NK-92 treated with Interleukin-12 subunit alpha and Interleukin-12 subunit beta, amount 100 ng/mL, for 24 hours (cell line): ENCODE data around the gene ADGRV1.
A peak's percentile ranks its signal among the peaks of the same experiment; 100 is the strongest.
"Not testable (repeated sequence)": the region's sequence is repeated elsewhere in the genome, so short reads cannot be mapped to it uniquely, and the experiment has no call there.

ENCODE experiments used
- DNase-seq: peaks from one replicate; lab custom pipeline; 2025; lab: John Stamatoyannopoulos, UW

Gene ADGRV1

DNA sequence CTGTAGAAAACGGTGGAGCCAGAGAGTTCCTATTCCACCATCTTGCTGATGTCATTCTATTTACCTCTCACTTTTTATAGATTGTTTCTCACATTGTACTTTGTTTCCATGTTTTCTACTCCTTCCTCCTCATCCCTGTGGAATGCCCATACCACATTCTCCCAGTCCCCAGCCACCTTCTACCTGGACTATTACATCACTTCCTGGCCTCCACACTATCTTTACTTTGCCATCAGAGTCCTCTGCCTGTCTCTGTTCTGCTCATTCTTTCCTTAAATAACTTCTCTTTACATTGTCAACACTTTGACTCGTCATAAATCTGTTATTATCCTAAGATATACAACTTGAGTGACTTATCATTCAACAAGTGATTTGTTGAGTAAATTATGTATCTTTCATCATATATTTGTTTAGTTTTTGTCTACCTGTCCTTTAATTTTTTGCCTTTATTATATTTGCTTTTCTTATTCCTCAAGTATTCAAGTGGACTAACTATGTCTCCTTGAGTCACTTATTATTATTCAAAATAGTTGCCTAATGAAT, 182.5 kb downstream of the ADGRV1 start:
- DNase-seq: no peak

DNA sequence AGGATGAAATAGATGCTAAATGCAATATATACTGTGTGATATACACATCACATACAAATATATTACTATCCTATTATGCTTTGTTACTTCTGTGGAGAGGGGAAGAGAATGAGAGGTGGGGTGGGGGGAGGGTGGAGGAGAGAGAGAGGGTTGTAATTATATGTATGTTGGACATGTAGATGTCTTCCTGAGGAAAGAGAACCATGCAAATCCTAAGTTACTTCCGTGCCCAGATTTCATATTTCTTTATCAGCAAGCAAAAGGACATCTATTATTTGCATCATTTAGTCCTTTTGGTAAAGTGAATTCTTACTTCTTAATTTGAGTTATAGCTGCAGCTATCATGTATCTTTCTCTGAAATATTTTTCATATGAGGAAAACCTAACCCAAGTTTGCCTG, 187.5 kb downstream of the ADGRV1 start:
- DNase-seq: no peak

DNA sequence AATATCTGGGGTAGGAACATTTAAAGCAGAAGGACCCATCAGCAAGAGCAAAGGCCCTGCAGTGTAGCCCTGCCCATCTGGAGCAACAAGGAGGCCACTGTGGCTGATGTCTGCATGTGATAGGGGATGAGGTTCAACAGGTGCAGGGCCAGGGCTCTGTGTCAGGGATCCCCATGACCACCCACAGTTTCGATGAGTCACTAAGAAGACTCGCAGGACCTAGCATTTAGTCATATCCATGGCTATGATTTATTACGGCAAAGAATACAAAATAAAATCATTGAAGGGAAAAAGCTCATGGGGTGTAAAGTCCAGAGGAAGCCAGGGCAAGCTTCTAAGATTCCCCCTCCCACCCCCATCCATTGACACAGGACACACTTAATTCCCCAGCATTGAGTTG, 188.6 kb downstream of the ADGRV1 start:
- no peak for DNase-seq

DNA sequence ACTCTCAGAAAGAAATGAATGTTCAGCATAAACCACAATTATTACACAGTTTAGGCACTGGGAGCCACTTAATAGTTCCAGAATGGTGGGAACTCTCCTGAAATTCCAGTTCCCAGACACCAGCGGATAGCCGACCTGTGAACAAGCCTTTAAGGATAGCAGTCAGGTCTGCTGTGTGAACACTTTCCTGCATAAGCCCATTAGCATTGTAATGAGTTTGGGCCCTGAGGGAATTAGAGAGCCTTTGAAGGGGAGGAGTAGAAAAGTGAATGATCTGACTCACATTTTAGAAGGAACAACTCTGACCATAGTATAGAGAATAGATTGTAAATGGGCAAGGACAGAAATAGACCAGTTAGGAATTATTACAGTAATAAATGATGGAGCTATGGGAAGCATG, 189.1 kb downstream of the ADGRV1 start:
- no peak for DNase-seq

DNA sequence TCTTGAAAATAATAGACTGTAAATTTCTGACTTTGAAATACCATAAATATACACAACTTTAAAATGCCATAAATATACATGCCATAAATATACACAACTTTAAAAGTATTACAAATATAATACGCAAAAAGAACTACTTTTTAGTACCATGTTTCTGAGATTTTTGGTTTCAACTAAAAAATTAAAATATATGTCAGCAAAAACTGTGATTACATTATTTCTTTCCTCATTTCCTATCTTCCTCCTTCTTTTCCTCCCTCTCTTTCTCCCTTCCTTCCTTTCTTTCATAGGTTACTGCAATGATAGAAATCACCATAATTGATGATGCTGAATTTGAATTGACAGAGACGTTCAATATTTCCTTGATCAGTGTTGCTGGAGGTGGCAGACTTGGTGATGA, 200.5 kb downstream of the ADGRV1 start:
- DNase-seq: no peak

DNA sequence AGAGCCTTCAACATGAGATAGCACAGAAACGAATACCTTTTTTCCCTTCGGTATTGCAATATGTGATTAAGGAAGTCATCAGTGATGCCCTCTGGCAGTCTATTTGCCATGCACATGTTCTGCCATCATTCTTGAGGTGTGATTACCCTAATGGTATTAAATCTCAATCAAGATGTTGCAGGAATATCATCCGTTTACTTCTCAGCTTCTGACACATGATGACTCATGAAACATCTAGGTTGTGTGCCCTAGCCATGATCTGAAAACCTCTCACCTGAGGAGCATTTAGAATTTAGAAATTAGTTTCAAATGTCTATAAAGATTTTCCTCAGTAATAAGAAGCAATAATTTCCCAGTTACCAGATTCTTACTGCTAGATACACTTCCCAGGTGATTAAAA, 209.1 kb downstream of the ADGRV1 start:
- DNase-seq: no peak

DNA sequence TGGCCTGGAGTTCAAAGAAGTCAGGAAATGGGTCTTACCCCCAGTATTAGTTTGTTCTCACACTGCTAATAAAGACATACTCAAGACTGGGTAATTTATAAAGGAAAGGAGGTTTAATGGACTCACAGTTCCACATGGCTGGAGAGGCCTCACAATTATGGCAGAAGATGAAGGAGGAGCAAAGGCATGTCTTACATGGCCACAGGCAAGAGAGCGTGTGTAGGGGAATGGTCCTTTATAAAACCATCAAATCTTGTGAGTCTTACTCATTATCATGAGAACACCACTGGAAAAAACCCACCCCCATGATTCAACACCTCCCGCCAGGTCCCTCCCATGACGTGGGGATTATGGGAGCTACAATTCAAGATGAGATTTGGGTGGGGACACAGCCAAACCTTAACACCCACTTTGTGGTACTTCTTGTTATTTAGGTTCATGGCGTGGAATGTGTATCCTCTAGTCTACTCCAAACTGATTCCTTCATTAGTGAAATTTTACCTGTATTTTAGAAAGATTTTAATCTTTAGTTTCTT, 211.5 kb downstream of the ADGRV1 start:
- DNase-seq: not testable (repeated sequence)

DNA sequence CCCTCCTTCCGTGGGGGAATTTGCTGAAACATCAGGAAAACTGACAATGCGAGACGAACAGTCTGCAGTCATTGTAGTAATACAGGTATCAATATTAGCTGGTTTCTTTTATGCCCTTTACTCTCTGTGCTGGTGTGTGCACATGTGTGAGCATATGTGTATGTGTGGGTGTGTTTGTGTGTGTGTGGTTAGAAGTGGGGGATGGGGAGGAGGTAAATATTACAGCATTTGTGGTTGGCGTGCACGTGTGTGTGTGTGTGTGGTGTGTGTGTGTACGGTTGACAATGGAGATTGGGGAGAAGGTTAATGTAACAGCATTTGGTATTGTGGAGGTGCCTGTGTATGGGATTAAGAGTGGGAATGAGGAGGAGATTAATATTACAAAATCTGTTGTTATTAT, 219.4 kb downstream of the ADGRV1 start:
- no peak for DNase-seq

DNA sequence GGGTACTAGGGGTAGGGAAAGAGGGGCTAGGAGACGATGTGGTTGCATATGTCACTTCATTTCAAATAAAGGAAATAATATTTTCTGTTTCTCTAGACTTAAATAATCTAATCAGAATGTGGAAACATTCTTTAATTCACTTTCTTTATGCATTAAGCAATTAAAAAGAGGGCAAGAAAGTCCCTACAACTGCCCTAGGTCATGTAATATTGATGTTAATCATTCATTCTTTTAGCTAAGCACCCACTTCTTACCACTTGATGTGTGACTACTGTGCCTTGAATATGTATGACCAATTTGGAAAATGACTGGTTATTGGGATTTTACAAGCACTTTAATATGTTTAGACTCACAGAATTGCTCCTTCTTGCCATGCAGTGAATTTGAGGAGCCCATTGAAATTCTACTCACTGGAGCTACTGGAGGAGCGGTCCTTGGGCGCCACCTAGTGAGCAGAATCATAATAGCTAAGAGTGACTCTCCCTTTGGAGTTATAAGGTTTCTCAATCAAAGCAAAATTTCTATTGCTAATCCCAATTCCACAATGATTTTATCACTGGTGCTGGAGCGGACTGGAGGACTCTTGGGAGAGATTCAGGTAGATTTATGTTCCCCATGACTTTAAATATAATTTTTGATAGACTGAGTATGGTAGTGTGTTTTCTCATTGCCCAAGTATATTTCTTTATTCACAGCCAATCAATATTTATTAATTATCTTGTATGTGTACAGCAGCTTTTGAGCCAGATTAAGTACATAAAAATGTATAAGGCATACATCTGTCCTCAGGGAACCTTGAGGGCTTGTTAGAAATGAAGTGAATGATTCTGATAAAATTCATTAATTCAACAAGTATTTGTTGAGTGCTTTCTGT, 225.1 kb downstream of the ADGRV1 start:
- DNase-seq: peak; percentile 43

DNA sequence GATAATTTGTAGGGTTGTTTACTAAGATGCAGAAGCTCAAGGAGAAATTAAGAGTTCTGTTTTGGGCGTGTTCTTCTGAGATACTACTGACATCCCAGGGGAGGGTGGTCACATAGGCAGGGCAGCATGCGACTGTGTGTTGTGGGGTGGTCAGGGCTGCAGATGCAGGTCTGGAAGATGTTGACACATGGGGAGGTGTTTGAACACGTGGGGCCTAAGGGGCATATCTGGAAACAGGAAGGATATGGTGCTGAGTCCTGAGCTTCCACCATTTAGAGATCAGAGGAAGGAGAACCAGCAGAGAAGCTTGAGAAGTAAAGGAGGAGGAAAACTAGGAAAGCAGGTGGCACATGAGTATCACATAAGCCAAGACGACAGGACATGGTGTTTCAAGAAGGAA, 228.2 kb downstream of the ADGRV1 start:
- no peak for DNase-seq

DNA sequence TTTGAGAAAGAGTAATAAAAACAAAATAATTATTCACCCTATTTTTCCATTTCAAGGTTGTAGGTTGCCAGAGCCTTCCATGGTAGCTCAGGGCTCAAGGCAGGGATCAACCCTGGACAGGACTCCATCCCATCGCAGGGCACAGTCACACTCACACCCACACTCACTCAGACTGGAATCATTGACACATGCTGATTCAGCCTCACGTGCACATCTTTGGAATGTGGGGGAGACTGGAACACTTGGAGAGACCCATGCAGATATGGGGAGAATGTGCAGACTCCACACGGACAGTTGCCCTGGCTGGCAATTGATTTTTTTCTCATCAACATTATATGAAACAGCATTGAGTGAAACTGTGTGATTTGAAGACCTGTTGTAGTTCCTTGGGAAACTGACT, 234.1 kb downstream of the ADGRV1 start:
- DNase-seq: no peak

DNA sequence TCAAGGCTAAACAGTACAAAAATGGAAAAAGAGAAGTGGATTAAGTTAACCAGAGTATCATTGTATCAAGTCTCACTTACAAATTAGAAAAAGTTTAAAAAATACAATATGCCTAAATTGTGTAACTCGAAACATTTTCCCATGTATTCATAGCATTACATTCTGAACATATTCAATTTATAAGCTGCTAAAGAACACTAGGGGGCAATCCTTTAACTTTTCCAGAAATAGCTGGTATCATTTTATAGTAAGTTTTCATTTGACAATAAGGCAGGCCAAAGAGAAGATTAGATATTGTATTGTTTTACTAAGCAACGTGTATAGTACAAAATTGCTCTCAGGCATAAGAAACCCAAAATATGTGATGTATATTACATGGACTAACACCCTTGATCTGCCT, 234.6 kb downstream of the ADGRV1 start:
- DNase-seq: no peak

DNA sequence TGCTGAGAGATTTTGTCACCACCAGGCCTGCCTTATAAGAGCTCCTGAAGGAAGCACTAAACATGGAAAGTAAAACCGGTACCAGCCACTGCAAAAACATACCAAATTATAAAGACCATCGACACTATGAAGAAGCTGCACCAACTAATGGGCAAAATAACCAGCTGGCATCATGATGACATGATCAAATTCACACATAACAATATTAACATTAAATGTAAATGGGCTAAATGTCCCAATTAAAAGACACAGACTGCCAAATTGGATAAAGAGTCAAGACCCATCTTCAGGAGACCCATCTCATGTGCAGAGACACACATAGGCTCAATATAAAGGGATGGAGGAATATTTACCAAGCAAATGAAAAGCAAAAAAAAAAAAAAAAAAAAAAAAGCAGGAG, 238.3 kb downstream of the ADGRV1 start:
- DNase-seq: not testable (repeated sequence)

DNA sequence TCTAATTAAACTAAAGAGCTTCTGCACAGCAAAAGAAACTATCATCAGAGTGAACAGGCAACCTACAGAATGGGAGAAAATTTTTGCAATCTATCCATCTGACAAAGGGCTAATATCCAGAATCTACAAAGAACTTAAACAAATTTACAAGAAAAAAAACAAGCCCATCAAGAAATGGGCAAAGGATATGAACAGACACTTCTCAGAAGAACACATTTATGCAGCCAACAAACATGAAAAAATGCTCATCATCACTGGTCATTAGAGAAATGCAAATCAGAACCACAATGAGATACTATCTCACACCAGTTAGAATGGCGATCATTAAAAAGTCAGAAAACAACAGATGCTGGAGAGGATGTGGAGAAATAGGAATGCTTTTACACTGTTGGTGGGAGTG, 241.5 kb downstream of the ADGRV1 start:
- DNase-seq: not testable (repeated sequence)

DNA sequence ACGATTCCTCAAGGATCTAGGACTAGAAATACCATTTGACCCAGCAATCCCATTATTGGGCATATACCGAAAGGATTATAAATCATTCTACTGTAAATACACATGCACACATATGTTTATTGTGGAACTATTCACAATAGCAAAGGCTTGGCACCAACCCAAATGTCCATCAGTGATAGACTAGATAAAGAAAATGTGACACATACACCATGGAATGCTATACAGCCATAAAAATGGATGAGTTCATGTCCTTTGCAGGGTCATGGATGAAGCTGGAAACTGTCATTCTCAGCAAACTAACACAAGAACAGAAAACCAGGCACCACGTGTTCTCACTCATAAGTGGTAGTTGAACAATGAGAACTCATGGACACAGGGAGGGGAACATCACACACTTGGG, 241.9 kb downstream of the ADGRV1 start:
- not testable (repeated sequence) for DNase-seq

DNA sequence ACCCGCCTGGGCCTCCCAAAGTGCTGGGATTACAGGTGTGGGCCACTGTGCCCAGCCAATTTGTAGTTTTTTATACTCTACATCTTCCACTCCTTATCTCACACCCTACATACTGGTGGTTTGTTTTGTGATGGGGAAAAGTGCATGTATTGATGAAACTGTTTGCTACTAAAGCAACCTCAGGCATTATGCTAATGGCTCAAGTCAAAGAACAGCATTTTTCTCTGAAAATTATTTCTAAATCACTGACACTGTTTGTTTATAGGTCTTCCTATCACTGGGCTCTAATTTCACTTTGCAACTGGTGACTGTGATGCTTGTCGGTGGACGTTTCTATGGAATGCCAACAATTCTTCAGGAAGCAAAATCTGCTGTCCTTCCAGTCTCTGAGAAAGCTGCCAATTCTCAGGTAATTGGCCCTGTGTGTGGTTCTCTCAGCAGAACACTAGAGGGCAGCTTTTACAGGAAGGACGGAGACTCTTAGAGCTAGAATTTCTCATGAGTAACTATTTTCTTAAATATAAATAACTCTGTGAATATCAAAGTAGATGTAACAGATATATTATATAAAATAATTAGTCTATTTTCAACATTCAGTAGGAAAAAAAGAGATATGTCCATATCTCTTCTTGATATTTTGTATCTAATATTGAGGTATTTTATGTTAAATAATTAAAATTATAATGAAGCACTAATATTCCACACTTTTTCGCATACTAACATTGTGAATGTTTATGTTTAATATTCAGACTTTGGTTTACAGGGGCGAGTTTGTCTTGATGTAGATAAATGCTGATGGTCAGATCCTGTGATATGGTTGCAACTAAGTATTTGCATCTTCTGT, 244.1 kb downstream of the ADGRV1 start:
- no peak for DNase-seq

DNA sequence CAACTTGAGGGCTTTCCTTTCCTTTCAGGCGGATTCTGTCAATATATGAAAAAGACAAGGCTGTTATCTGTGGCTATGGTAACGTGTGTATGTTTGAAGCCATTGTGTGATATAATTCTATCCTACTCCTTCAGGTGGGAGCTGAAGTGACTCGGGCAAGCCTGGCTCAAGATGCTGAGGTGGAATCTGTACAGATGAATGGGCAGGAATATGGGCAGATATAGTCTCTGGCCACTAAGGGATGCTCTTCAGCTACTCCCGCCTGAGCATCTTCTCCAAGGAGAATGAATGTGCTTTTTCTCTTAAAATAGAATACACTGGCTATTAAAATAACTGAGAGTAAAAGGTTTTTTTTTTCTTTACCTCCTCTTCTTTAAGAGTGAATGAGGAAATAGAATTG, 244.8 kb downstream of the ADGRV1 start:
- no peak for DNase-seq

DNA sequence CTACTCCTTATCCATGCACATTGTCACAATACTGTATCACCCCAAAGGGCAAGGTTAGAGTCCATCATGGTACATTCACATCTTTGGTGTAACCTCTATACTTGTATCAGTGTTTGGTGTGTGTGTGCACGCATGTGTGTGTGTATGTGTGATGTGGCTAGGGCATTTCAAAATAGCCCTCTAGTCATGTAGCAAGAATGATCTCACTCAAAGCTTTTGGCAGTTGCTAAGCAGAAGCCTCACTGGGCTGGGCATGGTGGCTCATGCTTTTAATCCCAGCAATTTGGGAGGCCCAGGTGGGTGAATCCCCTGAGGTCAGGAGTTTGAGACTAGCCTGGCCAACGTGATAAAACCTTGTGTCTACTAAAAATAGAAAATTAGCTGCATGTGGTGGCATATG, 245.3 kb downstream of the ADGRV1 start:
- DNase-seq: no peak

DNA sequence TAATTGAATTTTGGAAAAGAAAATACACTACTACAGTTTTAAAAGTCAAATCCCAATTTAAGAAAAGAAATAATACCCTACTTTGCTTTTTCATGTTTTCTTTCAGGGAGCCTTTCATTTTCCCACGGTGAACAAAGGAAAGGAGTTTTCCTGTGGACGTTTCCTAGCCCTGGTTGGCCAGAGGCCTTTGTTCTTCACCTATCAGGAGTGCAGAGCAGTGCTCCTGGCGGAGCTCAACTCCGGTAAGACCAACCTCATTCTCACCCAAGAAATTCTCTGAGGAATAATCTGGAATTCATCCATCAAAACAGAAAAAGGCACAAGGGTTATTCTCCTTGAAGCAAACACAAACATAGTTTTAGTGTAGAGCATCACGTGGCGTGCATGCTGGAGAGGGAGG, 248.9 kb downstream of the ADGRV1 start:
- DNase-seq: no peak

DNA sequence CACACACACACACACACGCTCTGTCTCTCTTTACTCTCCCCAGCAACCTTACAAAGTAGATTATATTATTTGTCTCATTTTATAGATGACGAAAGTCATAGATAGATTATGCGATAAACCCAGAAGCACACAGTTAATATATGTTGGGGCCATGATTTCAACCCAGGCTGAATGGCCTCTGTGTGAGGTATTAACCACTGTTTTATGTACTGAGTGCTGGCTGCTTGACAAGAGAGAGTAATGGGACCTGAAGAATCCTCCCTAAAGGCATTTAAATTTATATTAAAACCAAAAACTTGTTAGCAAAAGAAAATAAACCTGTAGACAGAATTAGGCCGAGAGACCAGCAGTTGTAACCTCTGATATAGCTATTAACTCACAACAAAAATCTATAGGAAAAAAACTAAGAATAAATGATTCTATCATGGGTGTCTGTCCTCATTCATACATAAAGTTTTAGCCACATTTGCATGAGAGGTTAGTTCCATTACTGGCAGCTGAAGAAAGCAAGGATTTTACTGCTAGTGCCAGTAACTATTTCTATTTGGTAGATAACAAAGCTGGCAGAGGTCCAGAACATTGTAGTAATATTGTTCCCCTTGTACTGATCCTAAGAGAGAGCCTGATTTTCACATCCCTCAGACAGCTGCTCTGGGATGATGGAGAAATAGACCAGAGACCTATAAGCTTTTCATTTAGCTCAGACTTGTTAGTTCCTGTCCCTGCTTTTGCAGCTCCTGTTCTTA, 250.9 kb downstream of the ADGRV1 start:
- DNase-seq: no peak

DNA sequence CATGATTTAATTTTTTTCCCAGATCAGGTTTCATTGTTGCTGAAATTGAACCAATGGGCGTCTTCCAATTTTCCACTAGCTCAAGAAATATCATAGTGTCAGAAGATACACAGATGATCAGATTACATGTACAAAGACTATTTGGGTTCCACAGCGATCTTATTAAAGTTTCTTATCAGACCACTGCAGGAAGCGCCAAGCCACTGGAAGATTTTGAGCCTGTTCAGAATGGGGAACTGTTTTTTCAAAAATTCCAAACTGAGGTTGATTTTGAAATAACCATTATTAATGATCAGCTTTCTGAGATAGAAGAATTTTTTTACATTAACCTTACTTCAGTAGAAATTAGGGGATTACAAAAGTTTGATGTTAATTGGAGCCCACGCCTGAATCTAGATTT, 251.6 kb downstream of the ADGRV1 start:
- DNase-seq: no peak

DNA sequence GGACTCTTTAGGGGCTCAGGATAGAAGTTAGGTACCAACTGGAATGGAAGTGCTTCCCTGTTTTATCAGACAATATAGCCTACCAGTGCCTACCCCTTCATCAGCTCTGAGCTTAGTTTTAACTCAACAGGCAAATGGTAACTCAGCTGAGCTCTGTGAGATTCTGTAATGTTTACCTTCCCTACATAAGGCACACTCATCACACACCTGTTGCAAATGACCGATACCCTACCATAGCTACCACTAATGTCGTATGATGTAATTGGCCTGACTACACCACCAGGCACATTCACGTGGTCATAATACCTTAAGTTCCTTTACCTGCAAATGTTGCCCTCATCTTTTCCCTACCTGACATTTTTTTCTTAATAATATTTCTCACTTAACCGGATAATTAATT, 254.8 kb downstream of the ADGRV1 start:
- DNase-seq: no peak
